Measurements from ENCODE around the gene PRM3.

The PRM3 gene

GRCh38 chr16:11224096-11224893 is 49.1 kb downstream of the PRM3 start:
- peak; percentile 17 for DNase-seq (ENCODE audit: low read depth)
